Muscle layer of colon (tissue), 2 donors: Measurements from ENCODE around the gene ZSWIM6.

Experiments used
- H3K27ac ChIP-seq: one replicate; pipeline ENCODE4 v1.7.0; 2013; ENCODE audit warnings: low read depth, mild to moderate bottlenecking, low read length, moderate library complexity
- H3K27me3 ChIP-seq, 2 donors: one replicate each; pipeline ENCODE4 v1.7.0; 2013; ENCODE audit warnings: low read length in 2 of 2, mild to moderate bottlenecking in 2 of 2; ENCODE audit not compliant: insufficient read depth in 2 of 2, control insufficient read depth in 1 of 2
- H3K36me3 ChIP-seq: one replicate; pipeline ENCODE4 v1.7.0; 2013; ENCODE audit warnings: mild to moderate bottlenecking, low read length; ENCODE audit not compliant: insufficient read depth
- H3K4me1 ChIP-seq: one replicate; pipeline ENCODE4 v1.7.0; 2013; ENCODE audit warnings: mild to moderate bottlenecking, low read length; ENCODE audit not compliant: insufficient read depth
- H3K4me3 ChIP-seq, 2 donors: one replicate each; pipeline ENCODE4 v1.7.0; 2013; ENCODE audit warnings: low read length in 2 of 2, low read depth in 1 of 2, mild to moderate bottlenecking in 1 of 2, moderate library complexity in 1 of 2
- H3K9ac ChIP-seq: one replicate; pipeline ENCODE4 v1.7.0; 2013; ENCODE audit warnings: low read length
- H3K9me3 ChIP-seq: one replicate; pipeline ENCODE4 v1.7.0; 2013; ENCODE audit warnings: mild to moderate bottlenecking, low read length
- donor health status: abdominal sarcoma.
- donor health status: Adenocarcinoma of cecum.

The ZSWIM6 gene

DNA sequence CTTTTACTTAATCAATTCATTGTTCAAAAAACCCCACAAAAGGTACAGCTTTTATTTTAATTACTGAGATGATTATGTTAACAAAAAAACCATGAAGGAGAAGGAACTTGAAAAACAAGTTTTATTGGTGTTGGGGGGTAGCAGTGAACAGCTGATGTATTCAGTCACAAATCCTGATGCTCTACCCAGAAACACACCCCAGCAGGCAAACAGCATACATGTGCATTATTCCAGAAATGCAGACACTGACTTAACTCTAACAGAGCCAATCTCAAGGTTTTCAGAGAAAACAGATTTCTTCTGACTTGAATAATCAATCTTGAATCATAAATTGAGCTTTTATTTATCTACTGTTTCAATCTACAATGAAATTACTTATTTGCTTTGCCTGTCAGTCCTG lies 175.2 kb downstream of the ZSWIM6 start:
- H3K4me1 ChIP-seq = no peaks in the 10 kb centered on the region
- no peaks in the 10 kb centered on the region for H3K9me3 ChIP-seq
- no peak overlapping the region for H3K27ac ChIP-seq

GRCh38 chr5:61516946-61517345 lies 184.9 kb downstream of the ZSWIM6 start:
- no peak overlapping the region for H3K4me3 ChIP-seq

More for the DNA sequence above, 175.2 kb downstream of the ZSWIM6 start:
- H3K4me3 ChIP-seq = no peak overlapping the region
- H3K36me3 ChIP-seq = no peaks in the 10 kb centered on the region
- no peaks in the 10 kb centered on the region for H3K27me3 ChIP-seq
- no peak overlapping the region for H3K9ac ChIP-seq

GRCh38 chr5:61519728-61520277 lies 187.7 kb downstream of the ZSWIM6 start:
- H3K4me1 ChIP-seq = no peaks in the 10 kb centered on the region
- H3K36me3 ChIP-seq = no peaks in the 10 kb centered on the region
- no peak overlapping the region for H3K9ac ChIP-seq
- no peaks in the 10 kb centered on the region for H3K27me3 ChIP-seq
- H3K9me3 ChIP-seq = no peaks in the 10 kb centered on the region
- no peak overlapping the region for H3K4me3 ChIP-seq
- H3K27ac ChIP-seq = no peak overlapping the region

More at GRCh38 chr5:61516946-61517345, 184.9 kb downstream of the ZSWIM6 start:
- Histone ChIP-seq H3K4me1 (no peaks in the 10 kb centered on the region), H3K9ac (no peak overlapping the region), H3K9me3 (no peaks in the 10 kb centered on the region), H3K36me3 (no peaks in the 10 kb centered on the region), H3K27me3 (no peaks in the 10 kb centered on the region), H3K27ac (no peak overlapping the region)

DNA sequence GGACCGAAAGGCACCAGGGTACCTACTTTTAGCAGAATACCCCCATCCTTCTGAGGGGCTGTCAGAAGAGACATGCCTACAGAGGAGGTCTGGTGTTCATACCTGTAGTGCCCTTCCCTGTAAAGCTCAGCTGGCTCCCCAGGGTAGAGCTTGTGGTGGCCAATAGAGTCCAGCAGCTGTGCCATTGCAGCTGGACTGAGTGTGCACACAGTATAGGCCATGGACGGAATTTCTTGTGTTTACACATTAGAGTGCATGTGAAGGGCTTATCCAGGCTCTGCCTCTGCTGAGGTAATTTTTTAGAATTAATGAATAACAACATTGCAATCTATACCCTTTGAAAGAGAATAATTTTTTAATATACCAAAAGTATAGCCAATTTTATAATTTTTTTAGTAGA lies 191.0 kb downstream of the ZSWIM6 start:
- Histone ChIP-seq H3K4me3 (no peak overlapping the region), H3K27ac (no peak overlapping the region), H3K9me3 (no peaks in the 10 kb centered on the region), H3K36me3 (peaks cover 11% of the 10 kb centered on the region), H3K4me1 (no peaks in the 10 kb centered on the region), H3K27me3 (no peaks in the 10 kb centered on the region), H3K9ac (no peak overlapping the region)

- H3K27me3 ChIP-seq = no peaks in the 10 kb centered on the region
- H3K9me3 ChIP-seq = no peaks in the 10 kb centered on the region
- no peak overlapping the region for H3K9ac ChIP-seq
- H3K4me3 ChIP-seq = no peak overlapping the region
- H3K36me3 ChIP-seq = peaks cover 11% of the 10 kb centered on the region
- no peak overlapping the region for H3K27ac ChIP-seq
- H3K4me1 ChIP-seq = no peaks in the 10 kb centered on the region
These were observed 191.9 kb downstream of the ZSWIM6 start for GRCh38 chr5:61523997-61524396.

- Histone ChIP-seq H3K9ac (no peak overlapping the region), H3K9me3 (no peaks in the 10 kb centered on the region), H3K27me3 (no peaks in the 10 kb centered on the region), H3K36me3 (peaks cover 15% of the 10 kb centered on the region), H3K4me3 (no peak overlapping the region), H3K4me1 (no peaks in the 10 kb centered on the region), H3K27ac (no peak overlapping the region)
These were observed 193.6 kb downstream of the ZSWIM6 start for GRCh38 chr5:61525512-61526206.

GRCh38 chr5:61526207-61526519 lies 194.1 kb downstream of the ZSWIM6 start:
- Histone ChIP-seq H3K9me3 (no peaks in the 10 kb centered on the region), H3K4me1 (no peaks in the 10 kb centered on the region), H3K27ac (no peak overlapping the region), H3K9ac (no peak overlapping the region), H3K27me3 (no peaks in the 10 kb centered on the region), H3K4me3 (no peak overlapping the region), H3K36me3 (peaks cover 15% of the 10 kb centered on the region)

DNA sequence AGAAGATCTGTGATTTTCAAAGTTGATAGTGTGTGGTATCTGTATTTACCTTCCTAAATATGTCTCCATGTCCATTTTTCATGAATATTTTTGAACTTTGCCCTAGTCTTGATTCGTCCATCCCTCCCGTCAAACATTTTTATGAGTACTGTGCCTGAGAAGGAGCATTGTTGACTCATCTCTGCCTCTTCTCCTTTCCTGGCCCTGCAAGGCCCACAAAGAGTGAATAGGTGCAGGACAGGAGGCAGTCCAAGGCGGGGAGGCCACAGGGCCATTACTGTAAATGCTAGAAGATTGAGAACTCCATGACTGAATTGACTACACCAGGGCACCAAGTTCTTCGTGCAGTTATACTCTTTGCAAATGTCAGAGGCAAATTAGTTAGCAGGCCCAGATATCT lies 200.9 kb downstream of the ZSWIM6 start:
- no peak overlapping the region for H3K9ac ChIP-seq
- H3K36me3 ChIP-seq = peaks cover 8% of the 10 kb centered on the region
- no peaks in the 10 kb centered on the region for H3K9me3 ChIP-seq
- no peak overlapping the region for H3K27ac ChIP-seq
- no peaks in the 10 kb centered on the region for H3K4me1 ChIP-seq
- no peaks in the 10 kb centered on the region for H3K27me3 ChIP-seq
- no peak overlapping the region for H3K4me3 ChIP-seq

GRCh38 chr5:61534481-61535267 lies 202.6 kb downstream of the ZSWIM6 start:
- H3K4me1 ChIP-seq = no peaks in the 10 kb centered on the region
- no peak overlapping the region for H3K27ac ChIP-seq
- peaks cover 14% of the 10 kb centered on the region for H3K36me3 ChIP-seq
- no peaks in the 10 kb centered on the region for H3K9me3 ChIP-seq
- no peak overlapping the region for H3K9ac ChIP-seq
- H3K27me3 ChIP-seq = no peaks in the 10 kb centered on the region
- no peak overlapping the region for H3K4me3 ChIP-seq

- H3K27me3 ChIP-seq = no peaks in the 10 kb centered on the region
These were observed 203.8 kb downstream of the ZSWIM6 start for GRCh38 chr5:61535828-61536227.

GRCh38 chr5:61536922-61537321 lies 204.9 kb downstream of the ZSWIM6 start:
- Histone ChIP-seq H3K4me3 (no peak overlapping the region), H3K27me3 (no peaks in the 10 kb centered on the region), H3K9me3 (no peaks in the 10 kb centered on the region), H3K4me1 (no peaks in the 10 kb centered on the region), H3K9ac (no peak overlapping the region), H3K36me3 (peaks cover 21% of the 10 kb centered on the region), H3K27ac (no peak overlapping the region)

More at GRCh38 chr5:61535828-61536227, 203.8 kb downstream of the ZSWIM6 start:
- no peaks in the 10 kb centered on the region for H3K9me3 ChIP-seq
- H3K9ac ChIP-seq = no peak overlapping the region
- no peak overlapping the region for H3K27ac ChIP-seq
- H3K36me3 ChIP-seq = peaks cover 22% of the 10 kb centered on the region
- H3K4me3 ChIP-seq = no peak overlapping the region
- H3K4me1 ChIP-seq = no peaks in the 10 kb centered on the region
